Thyroid gland (tissue), 4 donors: ENCODE measurements around the gene ABCC9.

ENCODE experiments used
- POLR2A ChIP-seq, 2 donors: fragments of 450-650 bp; IDR thresholded peaks; one replicate each; pipeline ENCODE4 v1.6.1; 2017; ENCODE audit warnings: antibody characterized with exemption in 2 of 2, mild to moderate bottlenecking in 2 of 2, moderate library complexity in 1 of 2
- TF ChIP-seq, protein P1 (sequence below), 6 experiments: fragments of 200-600 bp in 3 of 6; fragments of 450-650 bp in 3 of 6; sonication (generic) in 3 of 6; IDR thresholded peaks; one replicate each; pipeline ENCODE4 v1.5.1; 2016 to 2019; ENCODE audit warnings: antibody characterized with exemption in 6 of 6, mild to moderate bottlenecking in 2 of 6, inconsistent platforms in 1 of 6, moderate library complexity in 1 of 6

DNA sequence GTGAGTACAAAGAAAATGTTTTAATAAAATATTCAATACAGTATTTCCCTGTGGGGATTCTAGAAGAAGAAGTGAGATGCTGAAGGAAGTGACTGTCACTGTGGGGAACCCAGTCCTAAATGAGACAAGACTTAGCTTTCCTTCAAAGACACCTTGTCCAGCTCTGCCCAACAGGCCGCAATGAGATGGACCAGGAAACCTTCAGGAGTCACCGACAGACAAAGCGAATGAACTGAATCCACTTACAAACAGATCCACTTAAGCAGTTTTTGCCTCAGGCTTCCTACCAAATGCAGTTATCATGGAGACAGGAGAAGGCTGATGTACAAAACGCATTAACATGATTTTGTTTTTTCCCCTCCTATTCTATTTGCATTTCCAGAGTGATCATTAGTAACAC is 176.3 kb downstream of the ABCC9 start:
- TF ChIP-seq, protein P1, sequence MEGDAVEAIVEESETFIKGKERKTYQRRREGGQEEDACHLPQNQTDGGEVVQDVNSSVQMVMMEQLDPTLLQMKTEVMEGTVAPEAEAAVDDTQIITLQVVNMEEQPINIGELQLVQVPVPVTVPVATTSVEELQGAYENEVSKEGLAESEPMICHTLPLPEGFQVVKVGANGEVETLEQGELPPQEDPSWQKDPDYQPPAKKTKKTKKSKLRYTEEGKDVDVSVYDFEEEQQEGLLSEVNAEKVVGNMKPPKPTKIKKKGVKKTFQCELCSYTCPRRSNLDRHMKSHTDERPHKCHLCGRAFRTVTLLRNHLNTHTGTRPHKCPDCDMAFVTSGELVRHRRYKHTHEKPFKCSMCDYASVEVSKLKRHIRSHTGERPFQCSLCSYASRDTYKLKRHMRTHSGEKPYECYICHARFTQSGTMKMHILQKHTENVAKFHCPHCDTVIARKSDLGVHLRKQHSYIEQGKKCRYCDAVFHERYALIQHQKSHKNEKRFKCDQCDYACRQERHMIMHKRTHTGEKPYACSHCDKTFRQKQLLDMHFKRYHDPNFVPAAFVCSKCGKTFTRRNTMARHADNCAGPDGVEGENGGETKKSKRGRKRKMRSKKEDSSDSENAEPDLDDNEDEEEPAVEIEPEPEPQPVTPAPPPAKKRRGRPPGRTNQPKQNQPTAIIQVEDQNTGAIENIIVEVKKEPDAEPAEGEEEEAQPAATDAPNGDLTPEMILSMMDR (IDR thresholded peaks at IDR 0.05) = no peak
- no peak for TF ChIP-seq POLR2A (IDR thresholded peaks at IDR 0.05)
